Effector CD8-positive, alpha-beta T cell (primary cell): ENCODE data around the gene DUSP5.
"Not testable (repeated sequence)": the region's sequence is repeated elsewhere in the genome, so short reads cannot be mapped to it uniquely, and the experiment has no call there.

ENCODE experiments used
- DNase-seq: peaks from one replicate; lab custom pipeline; 2025; lab: John Stamatoyannopoulos, UW
- total RNA-seq, 4 experiments: gene quantifications; one replicate each; lab custom pipeline; 2026; lab: John Stamatoyannopoulos, UW

DUSP5 gene
- total RNA-seq: 8.2 to 225 (median 14.4) reads per million in 4 experiments

GRCh38 chr10:110497438-110498086 lies at the start of gene DUSP5:
TSS of gene DUSP5 (plus strand) at chr10:110497907. CDS start at chr10:110498122, 215 bp downstream.
- peak; percentile 95 for DNase-seq

GRCh38 chr10:110448682-110449418 lies 48.9 kb upstream of the DUSP5 start:
- no peak for DNase-seq

GRCh38 chr10:110455446-110455845 lies 42.3 kb upstream of the DUSP5 start:
- DNase-seq: no peak

- DNase-seq: no peak
These were observed 41.7 kb upstream of the DUSP5 start for GRCh38 chr10:110456046-110456445.

GRCh38 chr10:110456523-110457091 lies 41.1 kb upstream of the DUSP5 start:
- DNase-seq: no peak

- DNase-seq: no peak
These were observed 39.9 kb upstream of the DUSP5 start for GRCh38 chr10:110457851-110458250.

- DNase-seq: no peak
These were observed 39.3 kb upstream of the DUSP5 start for GRCh38 chr10:110458266-110458920.

- no peak for DNase-seq
These were observed 38.1 kb upstream of the DUSP5 start for GRCh38 chr10:110459600-110459999.

- DNase-seq: no peak
These were observed 37.4 kb upstream of the DUSP5 start for GRCh38 chr10:110460111-110460809.

- DNase-seq: no peak
These were observed 36.6 kb upstream of the DUSP5 start for GRCh38 chr10:110461088-110461487.

GRCh38 chr10:110461530-110461929 lies 36.2 kb upstream of the DUSP5 start:
- no peak for DNase-seq

- no peak for DNase-seq
These were observed 35.3 kb upstream of the DUSP5 start for GRCh38 chr10:110462166-110463095.

- DNase-seq: not testable (repeated sequence)
These were observed 29.4 kb upstream of the DUSP5 start for GRCh38 chr10:110468258-110468657.

- not testable (repeated sequence) for DNase-seq
These were observed 27.2 kb upstream of the DUSP5 start for GRCh38 chr10:110470541-110470940.

- DNase-seq: no peak
These were observed 26.1 kb upstream of the DUSP5 start for GRCh38 chr10:110471566-110472139.

GRCh38 chr10:110474017-110474416 lies 23.7 kb upstream of the DUSP5 start:
- no peak for DNase-seq

GRCh38 chr10:110474826-110475225 lies 22.9 kb upstream of the DUSP5 start:
- DNase-seq: no peak

- DNase-seq: no peak
These were observed 21.8 kb upstream of the DUSP5 start for GRCh38 chr10:110475722-110476515.

- DNase-seq: no peak
These were observed 18.0 kb upstream of the DUSP5 start for GRCh38 chr10:110479710-110480109.

GRCh38 chr10:110480387-110480786 lies 17.3 kb upstream of the DUSP5 start:
- no peak for DNase-seq
